COLO668 (cell line): Measurements from ENCODE around the gene NDUFS6.

Source experiments
- DNase-seq: peaks from one replicate; lab custom pipeline; 2025; ENCODE audit not compliant: unreplicated experiment; lab: John Stamatoyannopoulos, UW

The NDUFS6 gene

DNA sequence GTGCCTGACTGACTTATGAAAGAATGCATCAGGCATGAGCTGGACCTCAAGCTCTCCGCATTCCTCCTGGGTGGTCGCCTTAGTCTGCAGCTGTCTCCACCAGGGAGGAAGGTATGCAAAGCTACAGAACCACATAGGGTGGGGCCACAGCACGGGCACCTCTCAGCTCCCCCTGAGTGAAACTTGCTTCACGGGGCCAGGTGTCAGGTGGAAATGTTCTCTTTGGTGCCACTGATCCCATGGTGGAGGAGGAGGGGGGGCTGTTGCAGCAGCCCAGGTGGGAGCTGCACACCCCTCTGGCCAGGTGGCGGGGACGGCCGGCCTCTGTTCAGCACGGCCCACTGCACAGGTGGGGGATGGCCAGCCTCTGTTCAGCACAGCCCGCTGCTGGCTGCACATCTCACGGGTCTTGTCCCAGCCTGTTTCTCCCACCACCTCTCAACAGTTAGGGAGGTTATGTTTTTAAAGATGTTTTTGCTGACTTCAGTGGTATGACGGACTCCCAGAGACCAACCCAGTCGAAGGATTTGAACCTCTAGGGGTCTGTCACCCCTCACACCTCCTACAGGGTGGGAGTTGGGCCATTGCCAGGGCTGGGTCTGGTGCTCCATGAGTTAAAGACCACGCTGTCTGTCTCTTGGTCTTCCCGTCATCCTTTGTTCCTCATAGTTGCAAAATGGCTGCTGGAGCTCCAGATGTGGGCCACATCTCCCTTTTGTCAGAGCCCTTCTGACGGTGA lies 35.9 kb upstream of the NDUFS6 start:
- DNase-seq = no peak

- DNase-seq = no peak
Measured at GRCh38 chr5:1765880-1766235, 35.3 kb upstream of the NDUFS6 start.

- no peak for DNase-seq
Measured at GRCh38 chr5:1767524-1768282, 33.5 kb upstream of the NDUFS6 start.

- no peak for DNase-seq
Measured at GRCh38 chr5:1768283-1769000, 32.8 kb upstream of the NDUFS6 start.

DNA sequence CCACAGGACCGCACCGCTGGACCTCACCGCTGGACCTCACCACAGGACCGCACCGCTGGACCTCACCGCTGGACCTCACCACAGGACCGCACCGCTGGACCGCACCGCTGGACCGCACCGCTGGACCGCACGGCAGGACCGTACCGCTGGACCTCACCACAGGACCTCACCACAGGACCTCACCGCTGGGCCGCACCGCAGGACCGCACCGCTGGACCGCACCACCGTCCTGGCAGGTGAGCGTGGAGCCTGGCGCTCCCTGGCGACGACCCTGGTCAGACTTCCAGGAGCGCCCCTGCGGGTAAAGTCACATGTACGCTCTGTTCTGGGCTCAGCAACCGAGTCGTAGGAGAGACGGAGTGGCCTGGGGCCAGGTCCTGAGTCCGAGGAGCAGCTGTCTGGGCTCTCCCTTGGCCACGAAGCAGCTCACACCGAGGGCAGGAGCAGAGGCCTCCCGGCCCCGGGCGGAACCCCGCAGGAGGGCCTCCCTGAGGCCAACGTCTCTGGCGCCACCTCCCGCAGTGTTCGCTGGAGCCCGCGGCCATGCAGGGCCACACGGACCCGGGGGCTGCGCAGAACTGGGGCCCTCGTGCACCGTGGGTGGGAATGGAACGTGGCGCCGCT lies 32.1 kb upstream of the NDUFS6 start:
- DNase-seq = no peak

DNA sequence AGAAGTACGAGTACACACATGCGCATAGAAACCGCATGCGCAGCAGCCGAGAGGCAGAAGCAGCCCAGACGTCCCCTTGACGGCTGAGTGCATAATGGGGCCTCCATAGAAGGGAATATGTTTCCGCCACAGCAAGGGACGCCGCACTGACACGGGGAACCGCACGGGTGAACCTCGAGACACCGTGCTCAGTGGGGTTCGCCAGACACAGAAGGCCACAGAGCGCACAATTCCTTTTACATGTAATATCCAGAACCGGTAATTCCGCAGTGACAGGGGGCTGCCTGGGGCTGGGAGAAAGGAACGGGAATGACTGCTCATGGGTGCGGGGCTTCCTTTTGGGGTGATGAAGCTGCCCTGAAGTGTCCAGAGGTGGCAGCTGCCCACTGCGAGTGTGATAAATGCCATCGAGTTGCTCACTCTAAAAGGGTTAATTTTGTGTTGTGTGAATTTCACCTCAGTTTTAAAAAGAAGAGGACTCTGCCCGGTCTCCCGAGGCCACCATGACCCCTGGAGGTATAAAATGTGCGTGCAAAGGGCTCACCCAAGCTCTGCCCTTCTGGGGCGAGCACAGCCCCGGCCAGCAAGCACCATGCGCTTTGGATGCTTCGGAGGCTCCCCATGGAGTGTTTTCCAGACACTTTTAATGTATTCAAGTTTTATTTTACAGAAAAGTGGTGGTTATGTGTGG lies 31.3 kb upstream of the NDUFS6 start:
- DNase-seq = no peak

GRCh38 chr5:1770443-1770802 lies 30.8 kb upstream of the NDUFS6 start:
- DNase-seq = no peak

DNA sequence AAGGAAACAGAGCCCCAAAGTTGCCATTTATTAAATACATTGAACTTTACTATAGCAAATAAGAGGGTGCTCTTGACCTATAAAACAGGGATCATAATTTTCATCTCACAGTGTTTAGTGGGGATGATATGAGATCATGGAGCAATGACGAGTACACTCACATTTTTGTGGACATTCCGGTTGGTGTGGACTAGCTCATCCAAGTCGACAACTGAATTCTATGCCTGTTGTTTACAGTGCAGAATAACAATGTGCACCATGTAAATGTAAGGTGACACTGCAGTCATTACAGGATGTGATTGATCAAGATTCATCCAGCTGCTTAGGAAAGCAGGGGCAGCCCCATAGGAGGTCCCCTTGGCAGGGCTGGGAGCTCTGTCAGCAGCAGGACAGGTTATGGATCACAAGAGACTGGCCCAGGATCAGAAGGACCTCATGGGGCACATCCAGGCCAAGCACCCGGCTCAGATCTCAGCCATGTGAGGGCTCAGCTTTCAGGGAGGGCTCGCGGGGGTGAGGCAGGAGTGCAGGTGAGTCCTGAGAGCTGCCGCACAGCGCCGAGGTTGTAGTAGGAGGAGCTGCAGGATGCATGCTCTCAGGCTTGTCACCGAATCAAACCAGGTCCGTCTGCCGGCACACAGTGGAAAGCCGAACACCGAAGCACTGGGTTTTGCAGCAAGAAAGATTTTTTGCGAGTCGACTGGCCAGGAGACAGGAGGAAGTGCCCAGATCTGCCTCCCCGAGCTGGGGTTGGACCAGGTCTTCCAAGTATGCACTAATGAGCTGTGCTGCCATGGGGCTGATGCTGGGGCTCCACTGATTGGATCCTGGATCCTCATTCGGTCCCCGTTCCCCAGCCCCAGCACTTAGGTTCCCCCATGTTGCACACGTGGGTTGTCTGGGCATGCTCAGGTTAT lies 29.8 kb upstream of the NDUFS6 start:
- DNase-seq = no peak

- DNase-seq = no peak
Measured at GRCh38 chr5:1772634-1773033, 28.6 kb upstream of the NDUFS6 start.

GRCh38 chr5:1776831-1777230 lies 24.4 kb upstream of the NDUFS6 start:
- DNase-seq = no peak

DNA sequence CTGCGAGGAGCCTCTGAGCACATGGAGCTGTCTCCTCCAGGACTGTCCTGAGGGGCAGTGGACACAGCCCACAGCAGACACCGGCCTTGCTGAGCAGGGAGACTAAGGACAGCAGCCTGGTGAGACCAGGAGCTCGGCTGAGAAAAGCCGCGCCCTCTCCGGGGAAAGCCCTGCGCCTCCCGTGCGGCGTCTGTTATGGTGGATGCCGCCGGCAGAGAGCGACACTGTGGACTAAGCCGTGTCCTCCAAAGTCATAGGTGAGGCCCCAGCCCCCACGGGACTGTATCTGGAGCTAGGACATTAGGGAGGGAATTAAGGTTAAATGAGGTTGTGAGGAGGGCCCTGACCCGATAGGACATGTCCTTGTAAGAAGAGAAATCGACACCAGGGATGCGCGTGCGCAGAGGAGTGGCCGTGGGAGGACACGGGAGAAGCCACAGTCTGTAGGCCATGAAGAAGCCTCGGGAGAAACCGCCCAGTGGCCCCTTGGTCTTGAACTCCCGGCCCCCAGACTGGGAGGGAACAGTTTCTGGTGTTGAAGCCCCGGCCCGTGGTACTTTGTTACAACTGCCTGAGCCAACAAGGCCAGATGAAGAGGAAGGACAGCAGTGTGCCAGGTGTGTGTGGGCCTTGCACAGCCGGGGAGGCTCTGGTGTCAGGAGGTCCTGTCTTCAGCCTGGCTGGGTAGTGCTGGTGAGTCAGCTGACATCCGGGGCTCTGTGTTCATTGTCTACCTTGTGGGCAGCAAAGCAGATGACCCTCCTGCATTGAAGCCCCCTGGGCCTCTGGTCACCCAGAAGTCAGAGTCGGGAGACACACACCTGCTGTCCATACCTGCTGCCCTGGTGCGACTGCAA lies 23.7 kb upstream of the NDUFS6 start:
- DNase-seq = no peak

DNA sequence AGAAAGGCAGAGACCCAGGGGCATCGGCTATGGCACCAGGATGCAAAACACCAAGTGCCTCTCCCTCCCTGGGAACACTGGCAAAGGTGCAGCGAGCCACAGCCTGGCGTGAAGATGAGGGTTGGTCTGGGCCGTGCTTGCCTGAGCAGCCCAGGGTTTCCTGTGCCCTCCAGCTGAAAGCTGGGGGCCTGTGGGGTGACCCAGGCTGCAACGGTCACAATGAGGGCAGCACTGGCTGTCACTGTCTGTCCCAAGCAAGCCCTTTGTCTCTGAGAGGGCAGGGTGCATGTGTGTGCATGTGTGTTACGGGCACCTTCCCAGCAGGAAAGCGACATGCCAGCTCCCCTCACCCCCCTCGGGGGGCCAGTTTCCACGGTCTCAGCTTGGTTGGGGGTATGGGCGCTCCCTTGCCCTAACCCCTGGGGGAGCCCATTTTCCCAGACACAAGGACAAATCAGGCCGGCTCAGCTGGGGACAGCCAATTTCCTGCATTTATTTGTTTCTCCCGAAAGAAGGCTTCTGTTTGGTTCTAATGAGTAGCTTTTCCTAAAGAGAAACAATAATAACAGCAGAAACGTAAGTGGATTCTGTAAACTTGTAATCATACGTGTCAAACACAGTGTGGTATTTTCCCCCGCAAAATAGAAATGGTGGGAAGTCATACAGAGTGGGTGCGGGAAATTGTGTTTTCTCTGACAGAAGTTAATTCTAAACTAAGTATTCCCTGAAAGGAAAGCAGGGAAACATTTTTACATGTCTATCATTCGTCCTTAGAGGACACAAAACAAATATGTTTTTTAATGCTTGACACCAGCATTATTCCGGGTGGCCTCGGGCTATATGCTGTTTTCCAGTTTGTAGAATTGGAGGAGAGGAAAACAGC lies 22.8 kb upstream of the NDUFS6 start:
- no peak for DNase-seq

GRCh38 chr5:1779021-1779680 lies 22.1 kb upstream of the NDUFS6 start:
- no peak for DNase-seq

GRCh38 chr5:1779782-1780613 lies 21.2 kb upstream of the NDUFS6 start:
- DNase-seq = no peak

GRCh38 chr5:1780614-1780930 lies 20.6 kb upstream of the NDUFS6 start:
- DNase-seq = no peak

GRCh38 chr5:1781107-1781506 lies 20.1 kb upstream of the NDUFS6 start:
- no peak for DNase-seq
